Loucy (cell line): ENCODE measurements around the gene SPATA31E1.

Source experiments
- H2AFZ ChIP-seq: fragments of 200-600 bp; sonication (generic); 2 replicates; pipeline ENCODE4 v1.6.0; 2016; ENCODE audit warnings: antibody characterized with exemption, mild to moderate bottlenecking, low read length, moderate library complexity
- H3F3A ChIP-seq: fragments of 200-600 bp; 2 replicates; pipeline ENCODE4 v1.6.0; 2016; ENCODE audit warnings: antibody characterized with exemption, low read depth, mild to moderate bottlenecking
- H3K27me3 ChIP-seq: fragments of 200-600 bp; sonication (generic); 2 replicates; pipeline ENCODE4 v1.6.1; 2014; ENCODE audit warnings: low read length, mild to moderate bottlenecking; ENCODE audit not compliant: insufficient read depth, poor library complexity, severe bottlenecking
- H3K36me3 ChIP-seq: fragments of 200-600 bp; sonication (generic); 2 replicates; pipeline ENCODE4 v1.6.1; 2016; ENCODE audit warnings: low read length; ENCODE audit not compliant: insufficient read depth
- H3K4me1 ChIP-seq: fragments of 200-600 bp; sonication (generic); 2 replicates; pipeline ENCODE4 v1.5.1; 2014; ENCODE audit warnings: low read length, mild to moderate bottlenecking; ENCODE audit not compliant: insufficient read depth, poor library complexity, severe bottlenecking
- H3K4me2 ChIP-seq: fragments of 200-600 bp; sonication (generic); 2 replicates; pipeline ENCODE4 v1.6.0; 2014; ENCODE audit warnings: antibody characterized with exemption, low read length, low read depth, mild to moderate bottlenecking; ENCODE audit not compliant: poor library complexity, severe bottlenecking
- H3K4me3 ChIP-seq: fragments of 200-600 bp; sonication (generic); 2 replicates; pipeline ENCODE4 v1.5.1; 2014; ENCODE audit warnings: low read length, mild to moderate bottlenecking, mixed read lengths; ENCODE audit not compliant: poor library complexity, severe bottlenecking
- H3K79me2 ChIP-seq: fragments of 200-600 bp; sonication (generic); 2 replicates; pipeline ENCODE4 v1.6.1; 2014; ENCODE audit warnings: low read length; ENCODE audit not compliant: insufficient read depth
- H3K9ac ChIP-seq: fragments of 200-600 bp; sonication (generic); 2 replicates; pipeline ENCODE4 v1.6.0; 2014; ENCODE audit warnings: mild to moderate bottlenecking, low read depth, low read length, moderate library complexity; ENCODE audit not compliant: poor library complexity, severe bottlenecking
- H3K9me2 ChIP-seq: fragments of 200-600 bp; sonication (generic); replicated peaks from 2 replicates; pipeline ENCODE4 v1.6.1; 2016; ENCODE audit warnings: low read depth, low read length, mixed read lengths
- H3K9me3 ChIP-seq: fragments of 200-600 bp; sonication (generic); 2 replicates; pipeline ENCODE4 v1.6.1; 2014; ENCODE audit warnings: mild to moderate bottlenecking, antibody characterized with exemption, low read length, low read depth; ENCODE audit not compliant: insufficient read depth
- H4K20me1 ChIP-seq: fragments of 200-600 bp; sonication (generic); 2 replicates; pipeline ENCODE4 v1.6.0; 2014; ENCODE audit warnings: antibody characterized with exemption, low read length, mild to moderate bottlenecking; ENCODE audit not compliant: insufficient read depth, poor library complexity, severe bottlenecking
- EZH2phosphoT487 ChIP-seq: fragments of 200-600 bp; IDR thresholded peaks from 2 replicates; pipeline ENCODE4 v1.6.1; 2018; ENCODE audit warnings: antibody characterized with exemption, mild to moderate bottlenecking, moderate library complexity, borderline replicate concordance
- TF ChIP-seq, protein P1 (sequence below): fragments of 200-600 bp; sonication (generic); conservative IDR thresholded peaks from 2 replicates; pipeline ENCODE4 v1.5.1; 2014; ENCODE audit warnings: mild to moderate bottlenecking, antibody characterized with exemption, low read length

The SPATA31E1 gene

DNA sequence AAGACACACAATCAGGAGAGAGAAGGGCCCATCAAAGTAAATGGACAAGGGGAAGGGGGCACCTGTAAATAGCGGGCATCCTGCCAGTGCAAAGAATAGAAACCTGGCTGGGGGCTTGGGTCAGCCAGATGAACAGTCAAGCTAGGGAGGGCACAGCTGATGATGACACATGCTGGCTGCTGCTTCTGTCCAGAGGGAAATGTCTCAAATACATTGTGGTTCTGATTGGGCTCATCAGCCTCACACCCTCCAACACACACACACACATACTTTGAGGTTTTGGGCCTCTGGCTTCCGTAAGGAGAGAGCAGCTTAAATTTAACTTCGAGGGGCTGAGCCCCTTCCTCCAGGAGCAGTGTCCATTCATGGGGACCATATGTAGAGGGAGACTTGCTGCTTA, 27.6 kb upstream of the SPATA31E1 start:
- no peaks in the 10 kb centered on the region for H4K20me1 ChIP-seq
- no peak overlapping the region for H2AFZ ChIP-seq
- H3K4me2 ChIP-seq, result no peak overlapping the region
- no peaks in the 10 kb centered on the region for H3K9me3 ChIP-seq
- no peaks in the 10 kb centered on the region for H3K27me3 ChIP-seq
- H3K4me3 ChIP-seq, result no peak overlapping the region
- no peaks in the 10 kb centered on the region for H3F3A ChIP-seq
- H3K9me2 ChIP-seq, result no peaks in the 10 kb centered on the region
- TF ChIP-seq EZH2phosphoT487, result no peak
- TF ChIP-seq, protein P1, sequence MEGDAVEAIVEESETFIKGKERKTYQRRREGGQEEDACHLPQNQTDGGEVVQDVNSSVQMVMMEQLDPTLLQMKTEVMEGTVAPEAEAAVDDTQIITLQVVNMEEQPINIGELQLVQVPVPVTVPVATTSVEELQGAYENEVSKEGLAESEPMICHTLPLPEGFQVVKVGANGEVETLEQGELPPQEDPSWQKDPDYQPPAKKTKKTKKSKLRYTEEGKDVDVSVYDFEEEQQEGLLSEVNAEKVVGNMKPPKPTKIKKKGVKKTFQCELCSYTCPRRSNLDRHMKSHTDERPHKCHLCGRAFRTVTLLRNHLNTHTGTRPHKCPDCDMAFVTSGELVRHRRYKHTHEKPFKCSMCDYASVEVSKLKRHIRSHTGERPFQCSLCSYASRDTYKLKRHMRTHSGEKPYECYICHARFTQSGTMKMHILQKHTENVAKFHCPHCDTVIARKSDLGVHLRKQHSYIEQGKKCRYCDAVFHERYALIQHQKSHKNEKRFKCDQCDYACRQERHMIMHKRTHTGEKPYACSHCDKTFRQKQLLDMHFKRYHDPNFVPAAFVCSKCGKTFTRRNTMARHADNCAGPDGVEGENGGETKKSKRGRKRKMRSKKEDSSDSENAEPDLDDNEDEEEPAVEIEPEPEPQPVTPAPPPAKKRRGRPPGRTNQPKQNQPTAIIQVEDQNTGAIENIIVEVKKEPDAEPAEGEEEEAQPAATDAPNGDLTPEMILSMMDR, result no peak
- H3K36me3 ChIP-seq, result no peaks in the 10 kb centered on the region
- H3K4me1 ChIP-seq, result no peaks in the 10 kb centered on the region
- H3K9ac ChIP-seq, result no peak overlapping the region
- H3K79me2 ChIP-seq, result no peaks in the 10 kb centered on the region

DNA sequence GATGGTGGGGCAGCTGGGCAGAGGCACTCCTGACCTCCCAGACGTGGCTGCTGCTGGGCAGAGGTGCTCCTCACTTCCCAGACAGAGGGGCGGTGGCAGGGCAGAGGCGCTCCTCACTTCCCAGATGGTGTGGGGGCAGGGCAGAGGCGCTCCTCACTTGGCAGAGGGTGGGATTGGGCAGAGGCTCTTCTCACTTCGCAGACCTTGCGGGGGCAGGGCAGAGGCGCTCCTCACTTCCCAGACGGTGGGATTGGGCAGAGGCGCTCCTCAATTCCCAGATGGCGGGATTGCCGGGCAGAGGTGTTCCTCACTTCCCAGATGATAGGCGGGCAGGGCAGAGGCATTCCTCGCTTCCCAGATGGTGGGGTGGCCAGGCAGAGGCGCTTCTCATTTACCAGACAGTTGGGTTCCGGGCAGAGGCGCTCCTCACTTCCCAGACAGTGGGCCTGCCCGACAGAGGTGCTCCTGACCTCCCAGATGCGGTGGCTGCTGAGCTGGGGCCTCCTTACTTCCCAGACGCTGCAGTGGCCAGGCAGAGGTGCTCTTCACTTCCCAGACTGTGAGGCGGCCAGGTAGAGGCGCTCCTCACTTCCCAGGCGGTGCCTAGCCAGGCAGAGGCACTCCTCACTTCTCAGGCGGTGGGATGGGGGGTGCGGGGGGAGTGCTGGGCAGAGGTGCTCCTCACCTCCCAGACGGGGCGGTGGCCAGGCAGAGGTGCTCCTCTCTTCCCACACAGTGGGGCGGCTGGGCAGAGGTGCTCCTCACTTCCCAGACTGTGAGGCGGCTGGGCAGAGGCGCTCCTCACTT, 25.3 kb upstream of the SPATA31E1 start:
- Histone ChIP-seq H3F3A (no peaks in the 10 kb centered on the region), H2AFZ (no peak overlapping the region), H3K4me3 (no peak overlapping the region), H3K79me2 (no peaks in the 10 kb centered on the region), H4K20me1 (no peaks in the 10 kb centered on the region), H3K36me3 (no peaks in the 10 kb centered on the region), H3K4me1 (no peaks in the 10 kb centered on the region), H3K9ac (no peak overlapping the region), H3K4me2 (no peak overlapping the region), H3K27me3 (no peaks in the 10 kb centered on the region), H3K9me3 (no peaks in the 10 kb centered on the region), H3K9me2 (no peaks in the 10 kb centered on the region)
- TF ChIP-seq, protein P1, result no peak
- TF ChIP-seq EZH2phosphoT487, result no peak

- H3K79me2 ChIP-seq, result no peaks in the 10 kb centered on the region
- no peaks in the 10 kb centered on the region for H3K4me1 ChIP-seq
- no peaks in the 10 kb centered on the region for H3K27me3 ChIP-seq
- no peak overlapping the region for H3K9ac ChIP-seq
- no peaks in the 10 kb centered on the region for H4K20me1 ChIP-seq
- no peaks in the 10 kb centered on the region for H3K9me3 ChIP-seq
- no peaks in the 10 kb centered on the region for H3K9me2 ChIP-seq
- H3K36me3 ChIP-seq, result no peaks in the 10 kb centered on the region
- no peaks in the 10 kb centered on the region for H3F3A ChIP-seq
- no peak overlapping the region for H3K4me2 ChIP-seq
- H2AFZ ChIP-seq, result no peak overlapping the region
- no peak for TF ChIP-seq EZH2phosphoT487
- TF ChIP-seq, protein P1, result no peak
- no peak overlapping the region for H3K4me3 ChIP-seq
These were observed 24.7 kb upstream of the SPATA31E1 start for GRCh38 chr9:87857948-87858335.
